ENCODE measurements around the gene PEX3.

The PEX3 gene

DNA sequence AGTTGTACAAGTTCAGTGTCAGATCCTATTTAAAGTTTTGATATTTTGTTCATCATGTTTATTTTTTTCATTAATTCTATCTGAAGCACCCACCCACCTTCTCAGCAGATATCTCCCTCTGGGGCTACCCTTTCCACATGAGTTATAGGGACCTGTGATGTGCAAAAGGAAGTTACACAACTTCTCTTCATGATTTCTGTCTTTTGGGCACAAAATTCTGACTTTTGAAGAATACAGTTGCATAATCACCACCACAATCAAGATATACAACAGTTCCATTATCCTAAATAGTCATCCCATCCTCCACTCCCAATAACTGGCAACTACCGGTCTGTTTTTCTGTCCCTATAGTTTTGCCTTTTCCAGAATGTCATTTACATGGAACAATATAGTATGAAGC lies 74.8 kb downstream of the PEX3 start:
- no peaks in the 10 kb centered on the region for H3K27me3 ChIP-seq
- peaks cover 6 to 36% (median 29%) of the 10 kb centered on the region in 10 experiments; a peak in 19 of 20 replicates for H3K4me1 ChIP-seq
- H3K9me3 ChIP-seq (replicated peaks in 1 of 11): peaks cover 0 to 17% (median 0%) of the 10 kb centered on the region in 11 experiments; a peak in 10 of 22 replicates
- no peaks in the 10 kb centered on the region for H4K20me1 ChIP-seq
- no peak overlapping the region for H3K4me3 ChIP-seq
- peak overlapping the region in 8 of 11 experiments; percentile 8 to 59 (median 42); a peak in 15 of 22 replicates for H3K4me2 ChIP-seq
- H3K9ac ChIP-seq: no peak overlapping the region
- H3K27ac ChIP-seq: peak overlapping the region in 4 of 11 experiments; percentile 2 to 24 (median 12); a peak in 5 of 22 replicates
- no peaks in the 10 kb centered on the region; a peak in 1 of 22 replicates for H3K36me3 ChIP-seq
- peak in 2 of 11 experiments; percentile 19; a peak in 2 of 22 replicates for TF ChIP-seq Cebpa-rat (IDR thresholded peaks at IDR 0.05)

DNA sequence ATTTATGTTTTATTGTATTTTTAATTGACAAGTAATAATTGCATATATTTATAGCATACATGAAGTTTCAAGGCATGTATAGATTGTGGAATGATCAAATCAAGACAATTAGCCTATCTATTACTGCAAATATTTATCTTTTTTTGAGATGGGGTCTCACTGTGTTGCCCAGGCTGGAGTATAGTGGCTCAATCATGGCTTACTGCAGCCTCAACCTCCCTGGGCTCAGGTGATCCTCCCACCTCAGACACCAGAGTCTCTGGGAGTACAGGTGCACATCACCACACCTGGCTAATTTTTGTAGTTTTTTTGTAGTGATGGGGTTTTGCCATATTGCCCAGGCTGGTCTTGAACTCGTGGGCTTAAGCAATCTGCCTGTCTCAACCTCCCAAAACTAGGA lies 77.1 kb downstream of the PEX3 start:
- Histone ChIP-seq H3K36me3 (no peaks in the 10 kb centered on the region; a peak in 1 of 22 replicates), H3K4me1 (peaks cover 6 to 36% (median 29%) of the 10 kb centered on the region in 10 experiments; a peak in 19 of 20 replicates), H4K20me1 (no peaks in the 10 kb centered on the region), H3K9me3 (replicated peaks in 1 of 11) (peaks cover 0 to 17% (median 0%) of the 10 kb centered on the region in 11 experiments; a peak in 10 of 22 replicates), H3K27me3 (no peaks in the 10 kb centered on the region), H3K4me2 (peak overlapping the region in 3 of 11 experiments; percentile 17 to 47 (median 30); a peak in 5 of 22 replicates), H3K27ac (peak overlapping the region in 4 of 11 experiments; percentile 27 to 56 (median 36); a peak in 5 of 22 replicates), H3K4me3 (no peak overlapping the region), H3K9ac (no peak overlapping the region)
- TF ChIP-seq Cebpa-rat (IDR thresholded peaks at IDR 0.05): no peak

DNA sequence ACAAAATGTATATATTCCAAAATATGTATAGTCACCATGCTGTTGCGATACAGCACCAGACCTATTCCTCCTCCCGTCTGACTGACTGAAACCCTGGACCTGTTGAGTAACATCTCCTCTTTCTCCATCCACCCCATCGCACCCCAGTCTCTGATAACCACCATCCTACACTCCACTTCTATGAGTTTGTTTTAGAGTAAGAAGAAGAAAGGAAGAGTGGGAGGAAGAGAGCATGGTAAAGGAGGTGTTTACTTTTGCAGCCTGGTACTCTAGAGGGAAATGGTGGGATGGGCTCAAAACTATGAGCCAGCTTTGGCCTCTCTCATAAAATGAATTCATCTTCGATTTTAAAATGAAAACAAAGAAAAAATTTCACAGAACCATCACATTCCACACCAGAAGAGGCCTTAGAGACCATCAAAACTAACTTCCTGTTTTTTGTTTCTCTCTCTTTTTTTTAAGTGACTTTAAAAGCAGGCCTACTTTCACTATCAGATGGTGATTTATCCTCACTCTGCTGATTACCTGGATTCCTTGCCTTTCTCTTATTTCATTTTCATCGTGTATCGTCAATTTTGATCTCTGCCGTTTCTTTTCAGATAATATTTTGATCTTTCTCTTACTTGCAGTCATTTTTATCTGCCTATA lies 77.7 kb downstream of the PEX3 start:
- peaks cover 6 to 36% (median 29%) of the 10 kb centered on the region in 10 experiments; a peak in 19 of 20 replicates for H3K4me1 ChIP-seq
- no peaks in the 10 kb centered on the region; a peak in 1 of 22 replicates for H3K36me3 ChIP-seq
- H3K4me2 ChIP-seq: peak overlapping the region in 10 of 11 experiments; percentile 2 to 51 (median 18); a peak in 15 of 22 replicates
- H4K20me1 ChIP-seq: no peaks in the 10 kb centered on the region
- no peaks in the 10 kb centered on the region for H3K27me3 ChIP-seq
- peaks cover 0 to 15% (median 0%) of the 10 kb centered on the region in 11 experiments; a peak in 10 of 22 replicates for H3K9me3 ChIP-seq (replicated peaks in 1 of 11)
- H3K27ac ChIP-seq: peak overlapping the region in 8 of 11 experiments; percentile 20 to 56 (median 38); a peak in 13 of 22 replicates
- no peak overlapping the region for H3K4me3 ChIP-seq
- no peak for TF ChIP-seq Cebpa-rat (IDR thresholded peaks at IDR 0.05)
- peak overlapping the region in 2 of 11 experiments; percentile 3 to 14; a peak in 3 of 22 replicates for H3K9ac ChIP-seq

DNA sequence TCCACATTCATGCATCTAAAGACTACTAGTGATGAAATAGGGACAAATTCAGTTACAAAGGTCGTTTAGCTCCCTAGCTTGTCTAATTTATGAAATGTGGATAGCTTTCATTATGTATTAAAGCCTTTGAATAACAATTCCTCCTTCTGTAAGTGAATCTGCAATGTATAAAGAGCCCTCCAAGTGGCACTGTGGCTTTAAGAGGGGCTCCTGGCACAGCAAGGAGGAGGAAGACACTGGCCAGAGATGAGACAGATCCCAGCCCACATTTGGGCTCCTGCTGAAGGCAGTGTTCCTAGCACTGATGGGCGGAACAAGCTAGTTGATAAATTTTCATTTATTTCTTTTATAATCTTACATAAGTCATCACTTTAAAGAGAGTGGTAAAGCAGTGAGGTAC lies 78.5 kb downstream of the PEX3 start:
- 0 out of 22 replicates have a peak overlapping the region, but pooled peaks of 1 of the 11 experiments have one; percentile 20 for H3K27ac ChIP-seq
- TF ChIP-seq Cebpa-rat (IDR thresholded peaks at IDR 0.05): no peak
- no peaks in the 10 kb centered on the region for H4K20me1 ChIP-seq
- H3K9ac ChIP-seq: no peak overlapping the region
- H3K9me3 ChIP-seq (replicated peaks in 1 of 11): peaks cover 0 to 7% (median 0%) of the 10 kb centered on the region in 11 experiments; a peak in 10 of 22 replicates
- H3K36me3 ChIP-seq: no peaks in the 10 kb centered on the region
- H3K4me2 ChIP-seq: peak overlapping the region in 4 of 11 experiments; percentile 17 to 30 (median 20); a peak in 3 of 22 replicates
- no peaks in the 10 kb centered on the region for H3K27me3 ChIP-seq
- H3K4me1 ChIP-seq: peaks cover 6 to 36% (median 29%) of the 10 kb centered on the region in 10 experiments; a peak in 19 of 20 replicates
- H3K4me3 ChIP-seq: no peak overlapping the region

DNA sequence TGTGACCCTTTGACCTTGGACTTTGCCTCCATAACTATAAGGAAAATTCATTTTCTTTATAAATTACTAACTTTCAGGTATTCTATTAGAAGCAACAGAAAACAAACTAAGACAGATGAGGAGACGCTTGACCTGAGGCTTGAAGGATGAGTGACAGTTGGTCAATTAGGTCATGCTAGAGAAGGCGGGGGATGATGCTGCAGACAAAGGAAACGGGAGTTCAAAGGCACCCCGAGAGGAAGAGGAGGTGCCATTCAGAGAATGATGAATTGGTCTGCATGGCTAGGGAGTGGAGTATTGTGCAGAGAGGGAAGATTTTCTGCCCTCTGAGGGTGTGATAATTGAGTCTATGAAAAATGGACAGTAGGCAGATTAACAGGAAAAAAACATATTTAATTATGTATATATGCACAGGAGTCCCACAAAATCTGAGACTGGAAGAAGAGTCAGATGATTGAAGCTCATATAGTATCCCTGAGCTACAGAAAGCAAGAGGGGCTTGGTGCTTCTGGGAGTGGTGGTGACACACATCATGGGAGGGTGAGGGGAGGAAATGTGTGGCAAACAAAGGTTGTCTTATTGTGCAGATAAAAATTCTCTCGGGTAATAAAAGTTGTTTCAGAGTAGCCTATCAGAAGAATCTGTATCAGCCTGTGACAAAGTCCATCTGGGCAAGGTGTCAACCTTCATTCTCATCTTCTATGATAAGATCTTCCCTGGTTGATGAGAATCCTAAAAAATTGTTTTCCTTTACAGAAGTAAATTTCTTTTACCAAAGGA lies 81.3 kb downstream of the PEX3 start:
- Histone ChIP-seq H3K9ac (no peak overlapping the region), H3K36me3 (no peaks in the 10 kb centered on the region), H4K20me1 (no peaks in the 10 kb centered on the region), H3K27ac (no peak overlapping the region), H3K27me3 (no peaks in the 10 kb centered on the region), H3K4me1 (peaks cover 11 to 24% (median 20%) of the 10 kb centered on the region in 10 experiments), H3K9me3 (replicated peaks in 1 of 11) (no peaks in the 10 kb centered on the region), H3K4me3 (no peak overlapping the region), H3K4me2 (no peak overlapping the region)
- no peak for TF ChIP-seq Cebpa-rat (IDR thresholded peaks at IDR 0.05)

DNA sequence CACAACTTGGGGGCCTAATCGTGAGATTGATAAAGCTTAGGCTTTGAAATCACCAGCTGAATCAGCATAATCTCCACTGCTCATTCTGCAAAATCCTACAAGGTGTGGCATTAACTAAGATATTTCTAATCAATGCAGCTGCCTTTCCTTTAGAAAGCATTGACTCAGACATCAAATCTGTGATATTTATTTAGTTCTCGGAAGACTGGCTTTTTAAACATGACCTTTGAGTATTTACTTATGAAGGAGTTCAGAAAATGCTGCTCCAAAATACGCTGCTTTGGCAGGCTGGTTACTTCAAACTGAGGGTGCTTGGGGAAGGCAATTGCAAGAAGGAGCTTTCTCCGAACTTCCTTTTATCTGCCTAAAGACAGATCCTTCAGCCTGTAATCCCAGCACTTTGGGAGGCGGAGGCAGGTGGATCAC lies 84.6 kb downstream of the PEX3 start:
- H3K4me1 ChIP-seq: peaks cover 16 to 28% (median 22%) of the 10 kb centered on the region in 10 experiments
- peaks cover 0 to 13% (median 0%) of the 10 kb centered on the region in 11 experiments; a peak in 3 of 22 replicates for H4K20me1 ChIP-seq
- no peak overlapping the region for H3K9ac ChIP-seq
- no peaks in the 10 kb centered on the region for H3K27me3 ChIP-seq
- no peak overlapping the region for H3K27ac ChIP-seq
- H3K4me2 ChIP-seq: no peak overlapping the region
- no peaks in the 10 kb centered on the region for H3K36me3 ChIP-seq
- H3K9me3 ChIP-seq (replicated peaks in 1 of 11): no peaks in the 10 kb centered on the region
- TF ChIP-seq Cebpa-rat (IDR thresholded peaks at IDR 0.05): no peak
- H3K4me3 ChIP-seq: no peak overlapping the region

DNA sequence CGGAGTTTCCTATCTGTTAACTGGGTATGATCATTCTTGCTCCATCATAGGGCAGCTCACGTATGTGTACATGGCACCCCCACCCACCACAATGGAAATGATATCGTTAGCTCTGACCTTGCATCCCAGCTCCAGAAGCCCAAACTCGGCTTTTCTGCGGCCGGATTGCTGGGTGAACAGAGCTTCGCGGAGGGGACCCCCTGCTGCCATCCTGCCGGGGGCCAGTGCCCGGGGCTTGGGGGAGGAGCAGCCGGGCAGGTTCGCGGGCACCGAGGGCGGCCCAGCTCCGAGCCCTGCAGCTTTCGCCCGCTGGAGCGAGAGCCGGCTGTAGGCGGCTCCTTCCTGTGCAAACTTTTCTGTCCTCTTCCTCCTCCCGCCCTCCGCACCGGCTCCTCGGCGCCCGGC lies 85.9 kb downstream of the PEX3 start:
- no peak for TF ChIP-seq Cebpa-rat (IDR thresholded peaks at IDR 0.05)
- peak overlapping the region; percentile 75 to 96 (median 92) for H3K4me2 ChIP-seq
- peaks cover 0 to 17% (median 0%) of the 10 kb centered on the region in 11 experiments; a peak in 4 of 22 replicates for H4K20me1 ChIP-seq
- peak overlapping the region; percentile 70 to 87 (median 83) for H3K4me3 ChIP-seq
- H3K9me3 ChIP-seq (replicated peaks in 1 of 11): no peaks in the 10 kb centered on the region
- H3K9ac ChIP-seq: peak overlapping the region; percentile 73 to 90 (median 86)
- H3K36me3 ChIP-seq: no peaks in the 10 kb centered on the region
- no peaks in the 10 kb centered on the region for H3K27me3 ChIP-seq
- H3K4me1 ChIP-seq: peaks cover 16 to 28% (median 22%) of the 10 kb centered on the region in 10 experiments
- peak overlapping the region; percentile 70 to 90 (median 79) for H3K27ac ChIP-seq

DNA sequence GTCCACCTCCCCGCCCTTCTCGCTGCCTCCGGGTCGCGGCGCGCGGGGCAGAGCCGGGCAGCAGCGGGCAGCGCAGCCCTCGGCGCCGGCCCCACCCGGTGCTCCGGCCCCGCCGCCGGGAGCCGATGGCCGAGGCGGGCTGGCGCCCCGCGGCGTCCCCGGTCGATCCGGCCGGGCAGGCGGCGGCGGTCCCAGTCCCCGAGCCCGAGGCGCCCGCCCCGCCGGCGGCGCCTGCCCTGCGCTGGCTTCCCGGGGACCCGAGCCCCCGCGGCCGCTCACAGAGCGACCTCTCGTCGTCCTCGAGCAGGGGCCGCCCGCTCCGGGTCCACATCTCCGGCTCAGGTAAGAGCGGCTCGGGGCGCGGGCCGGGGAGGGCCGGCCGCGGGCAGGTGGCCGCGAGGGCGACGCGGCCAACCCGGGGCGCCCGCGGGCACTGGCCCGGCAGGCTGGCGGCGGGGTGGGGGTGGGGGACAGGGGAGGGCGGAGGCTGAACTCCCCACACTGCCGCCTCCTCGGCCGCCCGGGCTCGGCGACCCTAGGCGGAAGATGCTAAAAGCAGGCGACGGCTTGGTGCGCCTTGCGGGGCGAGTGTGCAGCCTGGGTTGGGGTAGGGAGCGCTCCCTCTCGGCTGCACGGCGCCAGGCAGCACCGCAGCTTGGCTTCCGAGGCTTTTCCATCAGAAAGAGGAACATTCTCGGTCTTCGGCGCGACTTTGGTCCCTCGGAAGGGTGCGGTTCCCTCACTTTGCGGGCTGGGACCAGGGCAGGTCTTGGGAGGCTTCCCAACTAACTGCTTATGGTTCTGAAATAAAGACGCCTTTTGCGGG lies 86.5 kb downstream of the PEX3 start:
- no peak for TF ChIP-seq Cebpa-rat (IDR thresholded peaks at IDR 0.05)
- H3K9me3 ChIP-seq (replicated peaks in 1 of 11): no peaks in the 10 kb centered on the region
- peak overlapping the region; percentile 73 to 90 (median 86) for H3K9ac ChIP-seq
- peak overlapping the region; percentile 70 to 90 (median 79) for H3K27ac ChIP-seq
- no peaks in the 10 kb centered on the region for H3K36me3 ChIP-seq
- peak overlapping the region; percentile 75 to 96 (median 92) for H3K4me2 ChIP-seq
- peaks cover 16 to 28% (median 22%) of the 10 kb centered on the region in 10 experiments for H3K4me1 ChIP-seq
- no peaks in the 10 kb centered on the region for H3K27me3 ChIP-seq
- H4K20me1 ChIP-seq: peaks cover 0 to 23% (median 2%) of the 10 kb centered on the region in 11 experiments; a peak in 7 of 22 replicates
- H3K4me3 ChIP-seq: peak overlapping the region; percentile 70 to 87 (median 83)
